WTC11 (cell line): Measurements from ENCODE around the gene TM9SF1. TPM values are rescaled to one million over a fixed set of nuclear protein-coding genes. Genes with fewer than 3 reads are reported as not detected.

Source experiments
- ATF1 ChIP-seq: sonication (generic); formaldehyde crosslinking; IDR thresholded peaks from 2 replicates; pipeline ENCODE4 v1.8.1; 2023; ENCODE audit warnings: mild to moderate bottlenecking, moderate library complexity, missing genetic modification reagents
- ATF2 ChIP-seq: sonication (generic); formaldehyde crosslinking; IDR thresholded peaks from 2 replicates; pipeline ENCODE4 v1.8.1; 2022; ENCODE audit warnings: low read depth, missing genetic modification reagents, borderline replicate concordance
- ATF3 ChIP-seq: sonication (generic); formaldehyde crosslinking; conservative IDR thresholded peaks from 2 replicates; pipeline ENCODE4 v1.8.1; 2022; ENCODE audit warnings: mild to moderate bottlenecking, missing genetic modification reagents
- CDX4 ChIP-seq: fragments of 250-450 bp; sonication (Bioruptor Pico); IDR thresholded peaks from 2 replicates; pipeline ENCODE4 v1.9.0; 2021; ENCODE audit warnings: moderate library complexity, mild to moderate bottlenecking, inconsistent platforms, borderline replicate concordance
- CREM ChIP-seq: sonication (generic); formaldehyde crosslinking; IDR thresholded peaks from 2 replicates; pipeline ENCODE4 v1.8.1; 2022; ENCODE audit warnings: mild to moderate bottlenecking, missing genetic modification reagents, moderate library complexity
- E2F1 ChIP-seq: sonication (generic); formaldehyde crosslinking; IDR thresholded peaks from 2 replicates; pipeline ENCODE4 v1.8.0; 2022; ENCODE audit warnings: mild to moderate bottlenecking, missing genetic modification reagents
- E2F4 ChIP-seq: sonication (generic); formaldehyde crosslinking; IDR thresholded peaks from 2 replicates; pipeline ENCODE4 v1.8.1; 2022; ENCODE audit warnings: low read depth, mild to moderate bottlenecking, moderate library complexity, missing genetic modification reagents, borderline replicate concordance
- FOXJ3 ChIP-seq: sonication (generic); formaldehyde crosslinking; IDR thresholded peaks from 2 replicates; pipeline ENCODE4 v1.9.0; 2021; ENCODE audit warnings: missing genetic modification reagents, mild to moderate bottlenecking, borderline replicate concordance
- FOXK1 ChIP-seq: sonication (generic); formaldehyde crosslinking; IDR thresholded peaks from 2 replicates; pipeline ENCODE4 v1.8.0; 2022; ENCODE audit warnings: mild to moderate bottlenecking, moderate library complexity, missing genetic modification reagents
- GABPB1 ChIP-seq: sonication (generic); formaldehyde crosslinking; IDR thresholded peaks from 2 replicates; pipeline ENCODE4 v1.8.1; 2023; ENCODE audit warnings: mild to moderate bottlenecking, missing genetic modification reagents
- GTF2I ChIP-seq: fragments of 250-450 bp; sonication (Bioruptor Pico); conservative IDR thresholded peaks from 2 replicates; pipeline ENCODE4 v1.4.0; 2021; ENCODE audit warnings: mild to moderate bottlenecking
- HMGA2 ChIP-seq: fragments of 250-450 bp; sonication (Bioruptor Pico); IDR thresholded peaks from 2 replicates; pipeline ENCODE4 v1.4.0; 2021; ENCODE audit warnings: mild to moderate bottlenecking, moderate library complexity
- HMGXB4 ChIP-seq: sonication (generic); formaldehyde crosslinking; IDR thresholded peaks from 2 replicates; pipeline ENCODE4 v1.8.1; 2023; ENCODE audit warnings: mild to moderate bottlenecking, moderate library complexity, missing genetic modification reagents
- JAZF1 ChIP-seq: fragments of 250-450 bp; sonication (Bioruptor Pico); IDR thresholded peaks from 2 replicates; pipeline ENCODE4 v1.9.0; 2021; ENCODE audit warnings: moderate library complexity, mild to moderate bottlenecking, inconsistent platforms
- JUN ChIP-seq: sonication (generic); formaldehyde crosslinking; IDR thresholded peaks from 2 replicates; pipeline ENCODE4 v1.8.0; 2023; ENCODE audit warnings: mild to moderate bottlenecking, missing genetic modification reagents
- MLX ChIP-seq: sonication (generic); formaldehyde crosslinking; IDR thresholded peaks from 2 replicates; pipeline ENCODE4 v1.8.1; 2023; ENCODE audit warnings: mild to moderate bottlenecking, missing genetic modification reagents, moderate library complexity
- MYBL2 ChIP-seq: sonication (generic); formaldehyde crosslinking; IDR thresholded peaks from 2 replicates; pipeline ENCODE4 v1.8.1; 2023; ENCODE audit warnings: mild to moderate bottlenecking, moderate library complexity, missing genetic modification reagents
- NFE2L1 ChIP-seq: sonication (generic); formaldehyde crosslinking; IDR thresholded peaks from 2 replicates; pipeline ENCODE4 v1.8.1; 2023; ENCODE audit warnings: missing genetic modification reagents
- NR2C2 ChIP-seq: sonication (generic); formaldehyde crosslinking; IDR thresholded peaks from 2 replicates; pipeline ENCODE4 v1.8.0; 2022; ENCODE audit warnings: mild to moderate bottlenecking, missing genetic modification reagents
- OVOL2 ChIP-seq: fragments of 250-450 bp; sonication (Bioruptor Pico); IDR thresholded peaks from 2 replicates; pipeline ENCODE4 v1.9.0; 2021; ENCODE audit warnings: mild to moderate bottlenecking, borderline replicate concordance
- PREB ChIP-seq: sonication (generic); formaldehyde crosslinking; IDR thresholded peaks from 2 replicates; pipeline ENCODE4 v1.8.1; 2022; ENCODE audit warnings: mild to moderate bottlenecking, missing genetic modification reagents, moderate library complexity, borderline replicate concordance
- SMAD3 ChIP-seq: sonication (generic); formaldehyde crosslinking; IDR thresholded peaks from 2 replicates; pipeline ENCODE4 v1.8.0; 2022; ENCODE audit warnings: missing genetic modification reagents, mild to moderate bottlenecking, borderline replicate concordance
- ZBTB21 ChIP-seq: sonication (generic); formaldehyde crosslinking; IDR thresholded peaks from 2 replicates; pipeline ENCODE4 v1.8.1; 2023; ENCODE audit warnings: mild to moderate bottlenecking, missing genetic modification reagents, borderline replicate concordance
- ZBTB43 ChIP-seq: sonication (generic); formaldehyde crosslinking; IDR thresholded peaks from 2 replicates; pipeline ENCODE4 v1.8.1; 2023; ENCODE audit warnings: mild to moderate bottlenecking, missing genetic modification reagents
- ZNF121 ChIP-seq: sonication (generic); formaldehyde crosslinking; IDR thresholded peaks from 2 replicates; pipeline ENCODE4 v1.8.0; 2023; ENCODE audit warnings: missing genetic modification reagents
- ZNF138 ChIP-seq: sonication (generic); formaldehyde crosslinking; conservative IDR thresholded peaks from 2 replicates; pipeline ENCODE4 v1.8.1; 2022; ENCODE audit warnings: mild to moderate bottlenecking, moderate library complexity, missing genetic modification reagents
- ZNF219 ChIP-seq: sonication (generic); formaldehyde crosslinking; IDR thresholded peaks from 2 replicates; pipeline ENCODE4 v1.8.0; 2023; ENCODE audit warnings: missing genetic modification reagents, mild to moderate bottlenecking, borderline replicate concordance
- ZNF416 ChIP-seq: fragments of 250-450 bp; sonication (Bioruptor Pico); IDR thresholded peaks from 2 replicates; pipeline ENCODE4 v1.9.0; 2021; ENCODE audit warnings: mild to moderate bottlenecking, inconsistent platforms
- ZNF423 ChIP-seq: fragments of 250-450 bp; sonication (Bioruptor Pico); IDR thresholded peaks from 2 replicates; pipeline ENCODE4 v2.1.2; 2022; ENCODE audit warnings: mild to moderate bottlenecking, moderate library complexity
- total RNA-seq: library from RNA; stranded (reverse); gene quantifications from 3 replicates; pipeline ENCODE4 v1.2.3, GENCODE V29; 2021

TM9SF1 gene
- total RNA-seq, 1 experiment from 2014 or later: 27.9 TPM

GRCh38 chr14:24146978-24147760 lies 48.1 kb downstream of the TM9SF1 start, which contains the start of gene RNF31 (continued):
- TF ChIP-seq PREB (no peak), FOXK1 (no peak), E2F1 (CRISPR knock-in tag) (no peak), ATF2 (no peak), ZBTB21 (CRISPR knock-in tag) (no peak), ATF1 (CRISPR knock-in tag) (no peak), SMAD3 (CRISPR knock-in tag) (no peak), JUN (CRISPR knock-in tag) (0 out of 2 replicates have a peak, but pooled peaks have one; percentile 48), NFE2L1 (CRISPR knock-in tag) (no peak), GTF2I (CRISPR knock-in tag) (no peak), JAZF1 (CRISPR knock-in tag) (no peak), FOXJ3 (no peak), GABPB1 (CRISPR knock-in tag) (peak; percentile 5; the same call in 1 of the 2 replicates), ZNF423 (CRISPR knock-in tag) (no peak), ZNF219 (CRISPR knock-in tag) (peak; percentile 36; the same call in 1 of the 2 replicates), CREM (CRISPR knock-in tag) (no peak), MLX (no peak), ZNF138 (CRISPR knock-in tag) (no peak), HMGA2 (CRISPR knock-in tag) (no peak), ZBTB43 (CRISPR knock-in tag) (no peak), E2F4 (CRISPR knock-in tag) (no peak), ZNF416 (CRISPR knock-in tag) (no peak), ATF3 (no peak), MYBL2 (CRISPR knock-in tag) (no peak), NR2C2 (CRISPR knock-in tag) (no peak), ZNF121 (CRISPR knock-in tag) (no peak), OVOL2 (CRISPR knock-in tag) (no peak), HMGXB4 (CRISPR knock-in tag) (no peak), CDX4 (CRISPR knock-in tag) (no peak)
